K562 (cell line): ENCODE data around the gene RNF135. TPM values are rescaled to one million over a fixed set of nuclear protein-coding genes. Genes with fewer than 3 reads are reported as not detected.

Experiments used
- ATAC-seq: fragments of 200-7000 bp; cut with Tn5 transposase; 3 replicates; pipeline ENCODE4 v1.9.1; 2020; ENCODE audit warnings: moderate library complexity
- BruUV-seq: library from RNA; stranded (reverse); fragments of 400-500 nt; replicated peaks from 2 replicates; lab custom pipeline; 2021; lab: Mats Ljungman, UMichigan
- CTCF ChIA-PET: fragments of 300-600 bp; formaldehyde crosslinking; extraction: SDS; loops from one replicate; lab custom pipeline; 2021; ENCODE audit warnings: low intra/inter-chr PET ratio; lab: Yijun Ruan, JAX
- POLR2A ChIA-PET: fragments of 300-600, 350-650 bp; sonication (Branson Sonifier 250); formaldehyde crosslinking; extraction: SDS; loops from one replicate; lab custom pipeline; 2021; ENCODE audit warnings: antibody characterized with exemption, inconsistent platforms; lab: Yijun Ruan, JAX
- DNase-seq, 4 experiments: peaks; one replicate each; pipeline versions ENCODE4 v3.0.0 to v3.0.0-alpha.2; 2011 to 2018; ENCODE audit warnings: low spot score in 3 of 4, mixed read lengths in 3 of 4; ENCODE audit errors: extremely low read depth in 1 of 4
- FAIRE-seq: peaks from 2 replicates; lab custom pipeline; 2011; peaks lifted over from hg19 to GRCh38; lab: Jason Lieb, UNC
- H2AFZ ChIP-seq: 2 replicates; pipeline ENCODE4 v1.6.0; 2011; ENCODE audit warnings: low read depth, low read length, control low read depth, inconsistent platforms
- H3K27ac ChIP-seq: fragments of 200-600 bp; 3 replicates; pipeline ENCODE4 v1.8.0; 2011; ENCODE audit warnings: low read depth, mild to moderate bottlenecking, control low read depth, inconsistent platforms, low read length, moderate library complexity, mixed read lengths; ENCODE audit errors: extremely low read depth
- H3K27me3 ChIP-seq, 2 experiments: fragments of 300-600 bp in 1 of 2; 2 replicates in 1 of 2; 3 replicates in 1 of 2; pipeline versions ENCODE4 v1.6.0 to v1.8.0; 2011; ENCODE audit warnings: inconsistent platforms in 2 of 2, low read length in 2 of 2, mild to moderate bottlenecking in 1 of 2, mixed read lengths in 1 of 2, moderate library complexity in 1 of 2; ENCODE audit not compliant: control insufficient read depth in 2 of 2, insufficient read depth in 2 of 2
- H3K36me3 ChIP-seq: fragments of 300-600 bp; 3 replicates; pipeline ENCODE4 v1.8.0; 2011; ENCODE audit warnings: mild to moderate bottlenecking, low read length, inconsistent platforms; ENCODE audit not compliant: control insufficient read depth, insufficient read depth
- H3K4me1 ChIP-seq, 2 experiments: fragments of 200-600 bp in 1 of 2; replicated peaks in 1 of 2; 2 replicates in 1 of 2; 3 replicates in 1 of 2; pipeline versions ENCODE4 v1.5.1 to v1.8.0; 2011; ENCODE audit warnings: inconsistent platforms in 2 of 2, low read length in 2 of 2, mild to moderate bottlenecking in 1 of 2, mixed read lengths in 1 of 2, moderate library complexity in 1 of 2; ENCODE audit not compliant: control insufficient read depth in 2 of 2, insufficient read depth in 2 of 2
- H3K4me2 ChIP-seq: 2 replicates; pipeline ENCODE4 v1.6.1; 2011; ENCODE audit warnings: low read length, control low read depth, inconsistent platforms, mixed read lengths; ENCODE audit not compliant: insufficient read depth
- H3K4me3 ChIP-seq: fragments of 200-600 bp; sonication (generic), shearing (Covaris generic); 2 replicates; pipeline ENCODE4 v1.5.1; 2016; ENCODE audit warnings: control low read depth, inconsistent platforms
- H3K79me2 ChIP-seq: fragments of 200-600 bp; 3 replicates; pipeline ENCODE4 v1.8.0; 2011; ENCODE audit warnings: low read length, inconsistent platforms; ENCODE audit not compliant: control insufficient read depth, insufficient read depth
- H3K9ac ChIP-seq, 2 experiments: 2 replicates each; pipeline versions ENCODE4 v1.6.0 to v1.6.1; 2011; ENCODE audit warnings: low read depth in 2 of 2, low read length in 2 of 2, control low read depth in 1 of 2, inconsistent platforms in 1 of 2, mild to moderate bottlenecking in 1 of 2, mixed read lengths in 1 of 2; ENCODE audit not compliant: insufficient read depth in 1 of 2
- H3K9me1 ChIP-seq: one replicate; pipeline ENCODE4 v1.6.0; 2011; ENCODE audit warnings: inconsistent platforms, mild to moderate bottlenecking, low read length, moderate library complexity; ENCODE audit not compliant: control insufficient read depth, insufficient read depth
- H3K9me3 ChIP-seq: replicated peaks from 2 replicates; pipeline ENCODE4 v1.5.1; 2011; ENCODE audit warnings: low read depth, low read length, inconsistent platforms; ENCODE audit not compliant: control insufficient read depth, insufficient read depth
- H4K20me1 ChIP-seq: replicated peaks from 2 replicates; pipeline ENCODE4 v1.6.1; 2011; ENCODE audit warnings: low read length, inconsistent platforms, mixed read lengths; ENCODE audit not compliant: control insufficient read depth, insufficient read depth
- ESRRA ChIP-seq: fragments of 450-650 bp; IDR thresholded peaks from 2 replicates; pipeline ENCODE4 v1.6.1; 2014; ENCODE audit warnings: low read depth, mild to moderate bottlenecking, moderate library complexity, borderline replicate concordance
- HNRNPUL1 ChIP-seq: fragments of 200-400 bp; formaldehyde crosslinking; IDR thresholded peaks from 2 replicates; pipeline ENCODE4 v1.6.1; 2017; ENCODE audit warnings: low read length
- KDM4B ChIP-seq, 2 experiments: fragments of 450-650 bp in 1 of 2; sonication (generic) in 1 of 2; IDR thresholded peaks; 2 replicates each; pipeline ENCODE4 v1.6.1; 2016 to 2017; ENCODE audit warnings: borderline replicate concordance in 2 of 2, antibody characterized with exemption in 1 of 2, low read depth in 1 of 2, mild to moderate bottlenecking in 1 of 2
- WGBS: fragments of 100-300 bp; shearing (Covaris generic); methylation state at CpG from one replicate; pipeline ENCODE4 v1.1.6; 2016; ENCODE audit warnings: low coverage, mixed read lengths; ENCODE audit not compliant: insufficient coverage; ENCODE audit errors: missing lambda C conversion rate; 5-methylcytosine and 5-hydroxymethylcytosine counted together
- in situ Hi-C: fragments of 300-500 bp; cut with MboI; formaldehyde crosslinking; loops from 4 replicates; pipeline ENCODE4 v1.15.0; 2018; ENCODE audit warnings: inconsistent platforms, mixed read lengths
- intact Hi-C: fragments of 100-400 bp; cut with micrococcal nuclease; formaldehyde crosslinking; loops from 2 replicates; pipeline ENCODE4 v1.14.2; 2022
- polyA plus RNA-seq, 8 experiments: library from polyadenylated mRNA; depleted of rRNA in 4 of 8; stranded (reverse) in 5 of 8; unstranded in 3 of 8; fragments of >200 nt; fragmentation: Nextera tagmentation in 2 of 8; fragmentation: Illumina TruSeq in 1 of 8; extraction: Ambion mirVana in 2 of 8; extraction: Trizol in 1 of 8; gene quantifications; 2 replicates each; pipeline versions ENCODE4 v1.2.1 to v1.2.3, GENCODE V29; 2011 to 2014; ENCODE audit warnings: inconsistent platforms in 1 of 8, missing spikeins in 1 of 8
- total RNA-seq, 7 experiments: library from RNA; depleted of rRNA in 6 of 7; stranded (reverse); fragments of >200 nt in 6 of 7; fragmentation: Illumina TruSeq in 2 of 7; extraction: Trizol in 2 of 7; gene quantifications; 2 replicates each; pipeline versions ENCODE4 v1.2.1 to v1.2.3, GENCODE V29; 2011 to 2021; ENCODE audit warnings: low replicate concordance in 1 of 7
- TF ChIP-seq, protein P1 (sequence below): fragments of 450-650 bp; IDR thresholded peaks from 2 replicates; pipeline ENCODE4 v1.6.1; 2016; ENCODE audit warnings: low read depth, mild to moderate bottlenecking, moderate library complexity

Gene RNF135
- total and polyA plus RNA-seq, 9 of the 15 experiments (the other 6 are each of a cell fraction or from before 2014, with no cell fraction given), result 0.08 TPM; not detected in 8

DNA sequence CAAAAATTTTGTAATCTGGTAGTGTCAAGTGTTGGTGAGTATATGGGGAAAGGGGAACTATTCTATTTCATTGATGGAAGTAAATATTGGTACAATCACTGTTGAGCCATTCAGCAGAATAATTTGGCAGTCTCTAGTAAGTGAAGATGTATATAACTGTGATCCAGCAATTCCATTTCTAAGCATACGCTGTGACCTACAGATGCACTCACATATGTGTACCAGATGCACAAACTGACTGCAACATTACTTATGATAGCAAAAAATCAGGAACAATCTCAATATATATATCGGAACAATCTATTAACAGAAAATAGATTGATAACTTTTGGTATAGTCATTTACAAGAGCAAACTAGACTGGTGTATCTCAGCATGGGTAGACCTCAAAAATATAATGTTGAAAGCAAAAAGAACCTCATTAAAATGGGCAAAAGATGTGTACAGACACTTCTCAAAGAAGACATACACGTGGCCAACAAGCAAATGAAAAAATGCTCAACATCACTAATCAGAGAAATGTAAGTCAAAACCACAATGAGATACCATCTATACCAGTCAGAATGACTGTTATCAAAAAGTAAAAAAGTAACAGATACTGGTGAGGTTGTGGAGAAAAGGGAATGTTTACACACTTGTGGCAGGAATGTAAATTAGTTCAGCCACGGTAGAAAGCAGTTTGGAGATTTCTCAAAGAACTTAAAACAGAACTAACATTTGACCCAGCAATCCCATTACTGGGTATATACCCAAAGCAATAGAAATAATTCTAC lies 28.3 kb upstream of the RNF135 start:
- no peak overlapping the region for H2AFZ ChIP-seq
- peaks cover 15 to 32% of the 10 kb centered on the region in 2 experiments for H3K27me3 ChIP-seq
- intact Hi-C loops (no loop called here), in situ Hi-C loops (no loop called here)
- H3K9me3 ChIP-seq, result no peaks in the 10 kb centered on the region
- H3K27ac ChIP-seq, result no peak overlapping the region
- no peak overlapping the region for H3K4me2 ChIP-seq
- no peak overlapping the region for H3K4me3 ChIP-seq
- TF ChIP-seq KDM4B (IDR thresholded peaks at IDR 0.05; ENCODE audit: borderline replicate concordance in 2 of 2, low read depth in 1 of 2) (no peak), HNRNPUL1 (no peak), ESRRA (peak; percentile 38; the same call in 1 of the 2 replicates)
- TF ChIP-seq, protein P1, sequence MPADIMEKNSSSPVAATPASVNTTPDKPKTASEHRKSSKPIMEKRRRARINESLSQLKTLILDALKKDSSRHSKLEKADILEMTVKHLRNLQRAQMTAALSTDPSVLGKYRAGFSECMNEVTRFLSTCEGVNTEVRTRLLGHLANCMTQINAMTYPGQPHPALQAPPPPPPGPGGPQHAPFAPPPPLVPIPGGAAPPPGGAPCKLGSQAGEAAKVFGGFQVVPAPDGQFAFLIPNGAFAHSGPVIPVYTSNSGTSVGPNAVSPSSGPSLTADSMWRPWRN, result peak; percentile 25; the same call in 1 of the 2 replicates
- DNase-seq (no peak), FAIRE-seq (no peak), ATAC-seq (no peak)
- no TSS peak for BruUV-seq
- POLR2A ChIA-PET, result no interaction called here
- H4K20me1 ChIP-seq, result 0 out of 2 replicates have a peak, but pooled peaks cover 2% of the 10 kb centered on the region
- no peaks in the 10 kb centered on the region for H3K79me2 ChIP-seq
- WGBS, result 1% methylated on average over 4 of the region's 4 CpGs
- H3K9ac ChIP-seq, result no peak overlapping the region
- H3K4me1 ChIP-seq, result no peaks in the 10 kb centered on the region
- H3K36me3 ChIP-seq, result no peaks in the 10 kb centered on the region
- H3K9me1 ChIP-seq, result no peaks in the 10 kb centered on the region
- CTCF ChIA-PET, result interaction anchor here (0.6 kb wide), 1 partner anchor 636 kb away, joined by 3 read pairs; no protein-coding TSS in a partner anchor
